NOMO-1 (cell line): Measurements from ENCODE around the gene MCHR1.
"Not testable (repeated sequence)": the region's sequence is repeated elsewhere in the genome, so short reads cannot be mapped to it uniquely, and the experiment has no call there.

Experiments used
- DNase-seq, 2 experiments: peaks; one replicate each; lab custom pipeline; 2025; ENCODE audit not compliant: unreplicated experiment in 2 of 2; lab: John Stamatoyannopoulos, UW

MCHR1 gene

DNA sequence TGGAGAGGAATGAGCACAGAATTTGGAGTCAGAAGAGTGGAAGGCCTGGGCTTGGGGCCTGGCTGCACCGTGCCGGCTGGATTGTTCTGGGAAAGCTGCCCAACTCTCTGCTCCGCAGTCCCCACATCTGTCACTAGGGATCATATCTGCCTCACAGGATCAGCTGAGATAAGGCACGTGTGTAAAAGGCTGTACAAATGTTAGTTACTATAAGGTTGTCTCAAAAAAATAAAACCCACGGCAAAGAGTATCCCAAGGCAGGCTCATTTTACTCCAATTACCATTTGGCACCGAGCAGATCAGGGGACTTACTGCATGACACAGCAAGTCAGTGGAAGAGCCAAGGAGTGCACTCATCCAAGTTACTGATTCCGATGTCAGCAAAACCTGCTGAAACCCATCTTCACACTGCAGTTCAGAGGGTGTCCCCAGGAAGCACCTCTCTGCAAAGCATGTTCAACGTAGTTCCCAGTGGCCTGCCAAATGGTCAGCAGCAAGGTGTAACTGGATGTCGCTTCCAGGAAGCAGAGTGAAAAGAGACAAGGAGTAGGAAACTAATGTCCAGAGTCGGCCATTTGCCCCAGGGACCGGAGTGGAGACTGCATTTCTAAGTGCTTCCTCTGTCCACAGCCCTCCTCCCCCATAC is 24.6 kb upstream of the MCHR1 start:
- no peak for DNase-seq

DNA sequence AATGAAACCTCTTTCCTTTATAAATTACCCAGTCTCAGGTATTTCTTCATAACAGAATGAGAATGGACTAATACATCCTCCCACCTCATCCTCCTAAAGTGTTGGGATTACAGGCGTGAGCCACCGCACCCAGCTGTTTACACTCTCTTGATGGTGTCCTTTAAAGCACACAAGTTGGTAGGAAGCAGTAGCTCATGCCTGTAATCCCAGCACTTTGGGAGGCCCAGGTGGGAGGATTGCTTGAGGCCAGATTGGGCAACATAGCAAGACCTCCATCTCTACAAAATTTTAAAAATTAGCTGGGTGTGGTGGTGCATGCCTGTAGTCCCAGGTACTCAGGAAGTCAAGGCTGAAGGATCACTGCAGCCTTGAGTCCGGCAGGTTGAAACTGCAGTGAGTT is 23.3 kb upstream of the MCHR1 start:
- not testable (repeated sequence) for DNase-seq

DNA sequence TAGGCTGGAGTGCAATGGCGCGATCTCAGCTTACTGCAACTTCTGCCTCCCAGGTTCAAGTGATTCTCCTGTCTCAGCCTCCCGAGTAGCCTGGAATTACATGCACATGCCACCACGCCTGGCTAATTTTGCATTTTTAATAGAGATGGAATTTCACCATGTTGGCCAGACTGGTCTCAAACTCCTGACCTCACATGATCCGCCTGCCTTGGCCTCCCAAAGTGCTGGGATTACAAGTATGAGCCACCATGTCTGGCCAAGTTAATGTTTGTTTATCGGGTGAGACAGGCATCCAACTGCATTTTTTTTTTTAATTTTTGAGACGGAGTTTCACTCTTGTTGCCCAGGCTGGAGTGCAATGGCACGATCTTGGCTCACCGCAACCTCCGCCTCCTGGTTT is 22.6 kb upstream of the MCHR1 start:
- DNase-seq: not testable (repeated sequence)

DNA sequence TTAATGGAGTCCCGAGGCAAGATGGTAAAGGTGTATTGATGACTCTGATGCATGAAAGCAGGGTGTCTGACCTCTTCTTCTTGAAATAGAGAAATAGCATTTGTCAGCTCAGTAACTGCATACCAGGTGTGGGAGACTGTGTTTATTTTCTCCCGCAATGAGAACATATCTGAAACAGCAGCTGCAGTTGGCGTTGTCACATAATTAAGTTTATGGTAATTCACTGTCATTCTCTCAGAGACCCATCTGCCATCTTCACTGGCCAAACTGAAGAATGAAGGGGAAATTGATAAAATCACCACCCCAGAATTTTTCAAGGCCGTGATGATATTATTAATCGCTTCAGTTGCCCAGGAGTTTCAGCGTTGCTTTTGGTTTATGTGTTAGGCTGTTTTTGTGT is 20.1 kb upstream of the MCHR1 start:
- DNase-seq: no peak

DNA sequence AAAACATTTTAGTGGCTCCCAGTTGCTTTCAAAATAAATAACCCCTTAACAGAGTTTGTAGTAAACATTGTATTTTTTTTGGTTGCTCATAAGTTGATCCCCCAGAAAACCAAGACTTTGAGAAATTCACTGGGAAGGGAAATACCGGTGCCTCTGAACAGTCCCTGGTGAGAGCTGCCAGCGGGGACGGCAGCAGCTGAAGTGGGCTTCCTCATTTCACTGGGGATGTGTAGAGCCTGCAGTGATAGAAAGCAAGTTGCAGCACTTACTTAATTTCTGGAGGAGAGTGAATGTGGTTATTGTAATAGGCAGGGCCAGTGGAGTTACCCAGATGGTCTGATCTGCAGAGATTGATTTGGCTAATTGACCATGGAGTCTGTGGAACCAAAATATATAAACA is 18.6 kb upstream of the MCHR1 start:
- DNase-seq: peak in 1 of 2 experiments; percentile 47

DNA sequence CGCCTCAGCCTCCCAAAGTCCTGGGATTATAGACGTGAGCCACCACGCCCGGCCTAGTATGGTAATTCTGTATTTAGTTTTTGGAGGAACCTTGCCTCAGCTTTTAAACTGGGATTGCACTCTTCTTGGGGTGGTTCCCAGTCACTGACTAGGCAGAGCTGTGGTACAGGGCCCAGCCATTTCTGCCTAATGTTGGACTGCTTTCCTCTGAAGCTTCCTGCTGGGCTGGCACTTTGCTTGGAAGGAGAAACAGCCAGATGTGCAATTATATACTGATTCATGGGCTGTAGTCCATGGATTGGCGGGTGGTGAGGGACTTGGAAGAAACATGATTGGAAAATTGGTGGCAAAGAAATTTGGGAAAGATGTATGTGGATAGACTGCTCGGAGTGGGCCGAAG is 17.6 kb upstream of the MCHR1 start:
- DNase-seq: no peak

DNA sequence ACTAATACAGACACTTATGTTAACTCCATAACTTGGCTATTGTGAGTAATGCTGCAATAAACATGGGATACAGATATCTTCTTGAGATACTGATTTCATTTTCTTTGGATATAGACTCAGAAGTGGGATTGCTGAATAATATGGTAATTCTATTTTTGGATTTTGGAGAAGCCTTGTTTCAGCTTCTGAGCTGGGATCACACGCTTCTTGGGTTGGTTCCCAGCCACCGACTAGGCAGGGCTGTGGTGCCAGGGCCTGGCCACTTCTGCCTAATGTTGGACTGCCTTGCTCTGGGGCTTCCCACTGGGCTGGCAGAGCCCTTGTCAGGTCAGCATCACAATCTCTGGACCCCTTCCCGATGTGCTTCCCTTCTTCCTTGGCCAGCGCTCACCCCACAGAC is 14.0 kb upstream of the MCHR1 start:
- DNase-seq: no peak

DNA sequence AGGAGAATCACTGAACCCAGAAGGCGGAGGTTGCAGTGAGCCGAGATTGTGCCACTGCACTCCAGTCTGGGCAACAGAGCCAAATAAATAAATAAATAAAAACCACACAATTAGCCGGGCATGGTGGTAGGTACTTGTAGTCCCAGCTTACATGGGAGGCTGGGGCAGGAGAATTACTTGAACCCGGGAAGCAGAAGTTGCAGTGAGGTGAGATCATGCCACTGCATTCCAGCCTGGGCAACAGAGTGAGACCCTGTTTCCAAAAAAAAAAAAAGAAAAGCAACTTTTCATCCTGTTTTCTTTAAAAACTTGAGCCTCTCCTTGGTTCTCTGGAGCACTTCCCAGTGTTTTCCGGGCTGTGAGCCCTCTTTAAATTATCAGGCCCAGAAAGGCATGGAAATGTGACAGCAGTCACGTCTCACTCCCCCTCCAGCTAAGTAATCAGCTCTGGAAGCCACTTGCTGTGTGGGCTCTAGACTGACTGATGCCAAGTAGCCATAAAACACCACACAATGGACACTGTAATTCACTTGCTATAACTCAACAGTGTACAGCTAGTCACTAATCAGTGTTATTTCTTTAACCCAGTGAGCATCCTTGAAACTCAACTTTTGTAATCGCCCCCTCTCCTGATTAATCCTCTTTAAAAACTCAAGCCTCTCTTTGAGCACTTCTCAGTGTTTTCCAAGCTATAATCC is 13.0 kb upstream of the MCHR1 start:
- DNase-seq: no peak

DNA sequence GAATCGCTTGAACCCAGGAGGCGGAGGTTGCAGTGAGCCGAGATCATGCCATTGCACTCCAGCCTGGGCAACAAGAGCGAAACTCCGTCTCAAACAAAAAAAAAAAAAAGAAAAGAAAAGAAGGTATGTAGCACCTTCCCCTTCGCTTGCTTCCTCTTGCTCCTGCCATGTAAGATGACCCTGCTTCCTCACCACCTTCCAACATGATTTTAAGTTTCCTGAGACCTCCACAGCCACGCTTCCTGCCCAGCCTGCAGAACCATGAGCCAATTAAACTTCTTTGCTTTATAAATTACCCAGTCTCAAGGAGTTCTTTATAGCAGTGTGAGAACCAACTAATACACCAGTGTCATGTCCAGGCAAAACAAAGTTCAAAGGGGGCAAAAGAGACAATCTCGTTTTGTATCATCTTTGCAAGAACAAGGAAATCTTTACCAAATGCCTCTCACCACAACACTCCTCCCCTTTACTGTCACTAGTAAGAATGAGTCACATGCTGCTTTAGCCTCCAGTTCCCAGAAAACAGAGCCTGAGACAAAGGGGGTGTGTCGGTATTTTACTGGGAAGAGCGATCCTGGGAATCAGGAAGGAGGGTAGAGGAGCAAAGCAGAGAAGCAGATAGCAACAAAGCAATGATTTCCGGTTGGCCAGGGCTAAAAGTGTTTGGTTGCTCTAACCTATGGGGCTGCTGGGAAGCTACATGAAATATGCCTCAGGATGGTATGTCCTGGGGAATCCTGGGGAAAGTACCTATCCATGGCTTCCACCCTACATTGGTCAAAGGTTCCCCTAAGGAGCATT is 10.5 kb upstream of the MCHR1 start:
- DNase-seq: no peak

DNA sequence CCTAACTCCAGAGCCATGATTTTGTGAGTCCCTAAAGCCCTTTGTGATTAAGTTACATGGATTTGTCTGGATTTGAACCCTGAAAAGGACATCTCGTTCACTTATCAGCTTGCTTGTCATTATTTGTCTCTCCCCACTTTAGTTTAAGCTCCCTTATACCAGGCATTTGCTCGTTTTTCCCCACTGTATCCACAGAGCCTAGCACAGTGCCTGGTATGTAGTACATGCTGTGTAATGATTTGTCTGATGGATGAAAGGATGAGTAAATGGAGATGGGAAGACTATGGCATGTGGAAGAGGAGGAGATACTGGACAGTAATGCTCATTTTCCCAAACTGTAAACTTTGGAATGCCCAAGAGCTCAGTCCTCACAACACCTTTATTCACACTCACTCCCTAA is 9.2 kb upstream of the MCHR1 start:
- no peak for DNase-seq

DNA sequence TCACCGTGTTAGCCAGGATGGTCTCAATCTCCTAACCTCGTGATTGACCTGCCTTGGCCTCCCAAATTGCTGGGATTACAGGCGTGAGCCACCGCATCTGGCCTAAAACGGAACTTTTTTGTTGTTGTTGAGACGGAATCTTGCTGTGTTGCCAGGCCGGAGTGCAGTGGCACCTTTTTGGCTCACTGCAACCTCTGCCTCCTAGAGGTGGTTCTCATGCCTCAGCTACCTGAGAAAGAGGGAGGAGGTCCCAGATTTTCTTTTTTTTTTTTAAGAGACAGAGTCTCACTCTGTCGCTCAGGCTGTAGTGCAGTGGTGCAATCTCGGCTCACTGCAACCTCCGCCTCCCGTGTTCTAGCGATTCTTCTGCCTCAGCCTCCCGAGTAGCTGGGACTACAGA is 7.9 kb upstream of the MCHR1 start:
- no peak for DNase-seq

DNA sequence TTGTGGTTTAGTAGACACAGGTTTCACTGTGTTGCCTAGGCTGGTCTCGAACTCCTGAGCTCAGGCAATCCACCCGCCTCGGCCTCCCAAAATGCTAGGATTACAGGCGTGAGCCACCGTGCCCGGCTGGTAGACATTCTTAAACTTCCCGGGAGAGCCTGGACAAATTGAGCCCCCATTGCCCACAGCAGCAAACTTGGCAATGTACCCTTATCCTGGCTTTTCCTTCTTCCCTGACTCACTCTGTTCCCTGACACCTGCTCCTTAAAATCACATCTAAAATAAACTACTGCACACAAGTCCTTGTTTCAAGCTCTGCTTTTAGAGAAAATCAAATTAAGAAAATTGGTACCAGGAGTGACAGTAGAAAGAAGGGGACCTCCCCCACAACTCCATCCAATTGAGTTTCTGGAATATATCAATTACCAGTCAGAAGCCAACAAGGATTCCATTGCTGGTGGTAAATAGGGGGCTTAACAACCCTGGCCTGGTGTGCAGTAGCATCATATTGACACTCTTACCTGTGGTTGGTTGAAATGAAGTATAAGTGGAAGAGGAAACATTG is 7.4 kb upstream of the MCHR1 start:
- no peak for DNase-seq

DNA sequence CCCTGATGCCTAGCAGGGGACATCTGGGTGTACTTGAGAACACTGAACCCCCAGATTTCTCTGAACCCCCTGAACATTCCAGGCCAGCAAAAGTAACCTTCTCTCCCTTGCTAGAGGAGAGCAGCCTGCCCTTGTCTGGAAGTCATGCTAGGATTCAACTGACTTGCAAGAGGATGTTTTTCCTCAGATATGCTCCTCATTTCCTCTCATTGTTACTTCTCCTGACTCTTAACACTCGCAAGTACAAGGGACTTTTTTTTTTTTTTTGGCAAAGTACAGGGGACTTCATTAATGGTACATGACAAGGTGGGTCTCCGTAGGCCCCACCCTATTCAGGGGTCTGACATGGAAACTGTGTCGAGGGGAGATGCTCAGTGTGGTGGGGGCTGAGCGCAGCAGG is 6.3 kb upstream of the MCHR1 start:
- no peak for DNase-seq

DNA sequence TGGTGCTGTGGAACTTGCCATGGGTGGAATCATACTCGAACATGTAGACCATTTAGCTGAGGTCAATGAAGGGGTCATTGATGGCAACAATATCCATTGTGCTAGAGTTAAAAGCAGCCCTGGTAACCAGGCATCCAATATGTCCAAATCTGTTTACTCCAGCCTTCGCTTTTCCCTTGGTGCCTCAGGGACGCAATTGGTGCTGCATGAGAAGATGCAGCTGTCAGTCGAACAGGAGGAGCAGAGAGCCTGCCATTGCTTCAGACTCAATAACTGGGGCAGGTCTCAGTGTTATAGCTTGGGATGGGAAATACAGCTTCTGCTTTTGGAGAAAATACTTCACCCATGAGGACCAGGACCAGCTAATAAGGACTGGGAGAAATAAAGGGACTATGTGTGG is 5.0 kb upstream of the MCHR1 start:
- DNase-seq: no peak

DNA sequence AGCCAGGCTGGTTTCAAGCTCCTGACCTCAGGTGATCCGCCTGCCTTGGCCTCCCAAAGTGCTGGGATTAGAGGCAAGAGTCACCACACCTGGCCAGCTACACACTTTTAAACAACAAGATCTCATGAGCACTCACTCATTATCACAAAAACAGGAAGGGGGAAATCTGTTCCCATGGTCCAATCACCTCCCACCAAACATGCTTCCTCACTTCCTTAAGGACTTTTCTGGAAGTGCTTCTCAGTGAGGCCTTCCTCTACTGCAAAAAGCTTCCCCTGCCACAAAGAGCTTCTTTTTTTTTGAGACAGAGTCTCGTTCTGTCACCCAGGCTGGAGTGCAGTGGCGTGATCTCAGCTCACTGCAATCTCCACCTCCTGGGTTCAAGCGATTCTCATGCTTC is 3.1 kb upstream of the MCHR1 start:
- DNase-seq: not testable (repeated sequence)

DNA sequence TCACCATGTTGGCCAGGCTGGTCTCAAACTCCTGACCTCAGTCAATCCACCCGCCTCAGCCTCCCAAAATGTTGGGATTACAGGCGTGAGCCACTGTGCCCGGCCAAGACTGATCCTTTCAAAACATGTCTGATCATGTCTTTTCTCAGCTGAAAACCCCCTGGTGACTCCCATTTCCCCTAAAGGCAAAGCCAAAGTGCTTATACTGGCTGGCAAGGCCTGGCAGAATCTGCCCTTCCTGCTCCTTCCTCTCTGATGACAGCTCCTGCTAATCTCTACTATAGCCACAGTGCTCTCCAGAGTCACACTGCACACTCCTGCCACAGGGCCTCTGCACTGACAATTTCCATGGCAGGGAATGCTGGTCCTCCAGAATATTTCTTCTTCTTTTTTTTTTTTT is 2.6 kb upstream of the MCHR1 start:
- DNase-seq: no peak

DNA sequence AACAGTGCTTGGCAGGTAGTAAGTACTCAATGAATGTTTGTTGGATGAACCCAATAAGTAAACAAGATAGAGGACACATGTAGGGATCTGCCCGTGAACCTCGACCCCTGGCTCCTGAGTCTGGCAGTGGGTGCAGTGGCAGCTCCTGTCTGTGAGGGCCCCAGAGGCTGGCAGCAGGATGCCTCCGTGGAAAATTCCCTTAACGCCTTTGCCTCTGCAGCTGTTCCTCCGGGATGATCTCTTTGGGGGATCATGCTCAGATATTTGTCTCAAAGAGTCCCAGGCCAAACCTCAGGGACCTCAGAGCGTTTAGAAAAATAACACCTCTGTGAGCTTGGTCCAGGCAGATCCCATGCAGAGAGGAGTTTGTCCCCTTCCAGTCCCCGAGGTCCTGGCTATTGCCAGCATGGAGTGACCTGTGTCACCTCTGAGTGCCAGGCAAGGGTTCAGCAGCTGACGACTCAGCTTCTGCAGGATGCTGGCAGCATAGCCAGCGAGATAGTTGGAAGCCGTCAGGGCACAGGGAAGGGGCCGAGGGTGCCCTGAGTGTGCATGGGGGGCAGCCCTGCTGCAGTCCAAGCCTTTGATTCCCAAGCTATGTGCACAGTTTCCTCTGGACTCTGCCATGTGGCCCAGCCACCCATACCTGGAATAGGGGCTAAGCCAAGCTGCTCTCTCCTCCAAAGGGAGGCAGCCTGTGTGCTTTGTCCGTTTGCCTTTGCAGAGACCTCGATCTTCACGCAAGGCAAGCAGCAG is 613 bp upstream of the MCHR1 start:
- DNase-seq: no peak

DNA sequence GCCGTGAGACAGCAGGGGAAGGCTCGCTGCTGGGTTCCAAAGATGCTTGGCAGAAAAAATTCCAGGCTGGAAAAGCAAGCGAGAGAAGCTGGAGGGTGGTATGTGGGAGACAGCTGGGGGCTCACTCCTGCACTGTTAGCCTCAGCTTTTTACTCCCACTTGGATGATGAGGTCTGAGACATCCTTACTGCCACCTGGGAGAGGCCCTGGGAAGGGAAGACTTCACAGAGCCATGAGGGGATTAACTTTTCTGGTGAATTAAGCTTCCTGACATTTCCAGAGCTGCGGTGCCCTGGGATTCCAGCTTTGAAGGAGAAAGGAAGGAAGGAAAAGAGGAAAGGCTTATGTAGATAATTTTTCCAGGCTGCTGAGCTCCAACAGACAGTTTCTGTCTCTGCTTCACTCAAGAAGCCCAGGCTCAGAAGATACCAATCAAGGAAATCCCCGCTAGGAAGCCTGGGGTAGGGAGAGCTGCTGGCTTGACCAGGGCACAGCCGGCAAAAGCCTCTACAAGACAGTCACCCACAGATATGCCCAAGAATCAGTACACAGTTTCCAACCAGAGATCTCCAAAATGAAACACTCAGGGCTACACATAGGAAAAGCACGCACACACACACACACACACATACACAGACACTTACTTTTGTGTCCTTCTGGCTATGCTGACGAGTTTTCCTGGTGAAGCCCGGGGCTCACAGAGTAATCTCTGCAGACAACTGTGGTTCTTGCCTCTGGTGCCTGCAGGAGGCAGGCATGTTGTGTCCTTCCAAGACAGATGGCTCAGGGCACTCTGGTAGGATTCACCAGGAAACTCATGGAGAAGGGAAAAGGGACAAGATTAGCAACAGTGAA is 907 bp downstream of the MCHR1 start:
- no peak for DNase-seq

DNA sequence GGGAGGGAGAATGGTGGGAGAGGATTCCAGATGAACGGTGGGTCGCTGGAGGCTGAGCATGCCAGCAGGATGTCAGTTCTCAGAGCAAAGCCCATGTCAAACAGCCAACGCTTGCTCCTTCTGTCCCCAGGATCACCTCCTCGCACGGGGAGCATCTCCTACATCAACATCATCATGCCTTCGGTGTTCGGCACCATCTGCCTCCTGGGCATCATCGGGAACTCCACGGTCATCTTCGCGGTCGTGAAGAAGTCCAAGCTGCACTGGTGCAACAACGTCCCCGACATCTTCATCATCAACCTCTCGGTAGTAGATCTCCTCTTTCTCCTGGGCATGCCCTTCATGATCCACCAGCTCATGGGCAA is 1.5 kb downstream of the MCHR1 start:
- no peak for DNase-seq

DNA sequence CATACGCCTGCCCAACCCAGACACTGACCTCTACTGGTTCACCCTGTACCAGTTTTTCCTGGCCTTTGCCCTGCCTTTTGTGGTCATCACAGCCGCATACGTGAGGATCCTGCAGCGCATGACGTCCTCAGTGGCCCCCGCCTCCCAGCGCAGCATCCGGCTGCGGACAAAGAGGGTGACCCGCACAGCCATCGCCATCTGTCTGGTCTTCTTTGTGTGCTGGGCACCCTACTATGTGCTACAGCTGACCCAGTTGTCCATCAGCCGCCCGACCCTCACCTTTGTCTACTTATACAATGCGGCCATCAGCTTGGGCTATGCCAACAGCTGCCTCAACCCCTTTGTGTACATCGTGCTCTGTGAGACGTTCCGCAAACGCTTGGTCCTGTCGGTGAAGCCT is 2.2 kb downstream of the MCHR1 start:
- no peak for DNase-seq
